Smooth muscle cell (in vitro differentiated cells): ENCODE data around the gene ARMH1. TPM values are rescaled to one million over a fixed set of nuclear protein-coding genes. Genes with fewer than 3 reads are reported as not detected.
A peak's percentile ranks its signal among the peaks of the same experiment; 100 is the strongest.

Experiments used
- polyA plus RNA-seq: library from polyadenylated mRNA; unstranded; fragments of >200 nt; fragmentation: Nextera tagmentation; extraction: Ambion mirVana; gene quantifications from 2 replicates; pipeline ENCODE4 v1.2.1, GENCODE V29; 2016
- small RNA-seq: library from RNA; depleted of rRNA; stranded (forward); fragments of <200 nt; gene quantifications from one replicate; pipeline ENCODE3, GENCODE V24; 2014
- total RNA-seq: library from RNA; depleted of rRNA; stranded (reverse); fragments of >200 nt; gene quantifications from 2 replicates; pipeline ENCODE4 v1.2.3, GENCODE V29; 2014

Gene ARMH1
- total and polyA plus RNA-seq, 2 experiments from 2014 or later: 1.5 to 8.3 TPM

Small RNAs within 50 kb of the gene (small RNA-seq; reads per million reads assigned to genes)
- 8.7 reads per million, percentile 75 among the genes with 10 or more reads in this experiment for gene RNU5D-1
- gene RNU5F-1: 2.1 reads per million, percentile 45 among the genes with 10 or more reads in this experiment

Other genes with a start within 250 kb of the ARMH1 start
- gene TMEM53, start 233 bp upstream of the ARMH1 start, total RNA-seq: 8.1 and 8.6 TPM in 2 replicates
- 13.0 and 15.5 TPM in 2 replicates for gene TMEM53, start 233 bp upstream of the ARMH1 start, polyA plus RNA-seq
- not detected in 2 replicates for gene RNU5D-1, start 56.5 kb downstream of the ARMH1 start, total RNA-seq
- not detected in 2 replicates for gene RNU5D-1, start 56.5 kb downstream of the ARMH1 start, polyA plus RNA-seq
- gene KIF2C, start 65.1 kb downstream of the ARMH1 start, total RNA-seq: 5.7 and 9.2 TPM in 2 replicates
- 6.8 and 8.5 TPM in 2 replicates for gene KIF2C, start 65.1 kb downstream of the ARMH1 start, polyA plus RNA-seq
- gene RPS8, start 100.8 kb downstream of the ARMH1 start, total RNA-seq: 2,002 and 2,330 TPM in 2 replicates
- gene RPS8, start 100.8 kb downstream of the ARMH1 start, polyA plus RNA-seq: 478 and 530 TPM in 2 replicates
- 0.54 TPM in 1 of 2 replicates, not detected in the other for gene BEST4, start 113.5 kb downstream of the ARMH1 start, total RNA-seq
- 0.78 and 0.89 TPM in 2 replicates for gene BEST4, start 113.5 kb downstream of the ARMH1 start, polyA plus RNA-seq
- 26.2 and 42.0 TPM in 2 replicates for gene PLK3, start 125.7 kb downstream of the ARMH1 start, total RNA-seq
- gene PLK3, start 125.7 kb downstream of the ARMH1 start, polyA plus RNA-seq: 39.7 and 71.6 TPM in 2 replicates
- 1.1 and 2.0 TPM in 2 replicates for gene DYNLT4, start 132.6 kb downstream of the ARMH1 start, total RNA-seq
- gene DYNLT4, start 132.6 kb downstream of the ARMH1 start, polyA plus RNA-seq: 1.6 and 5.8 TPM in 2 replicates
- gene BTBD19, start 133.8 kb downstream of the ARMH1 start, total RNA-seq: 9.5 and 11.9 TPM in 2 replicates
- 11.0 and 27.4 TPM in 2 replicates for gene BTBD19, start 133.8 kb downstream of the ARMH1 start, polyA plus RNA-seq
- gene PTCH2, start 168.5 kb downstream of the ARMH1 start, total RNA-seq: 0.22 TPM in 1 of 2 replicates, not detected in the other
- 0.43 and 2.0 TPM in 2 replicates for gene PTCH2, start 168.5 kb downstream of the ARMH1 start, polyA plus RNA-seq